ENCODE data around the gene METTL24.

Gene METTL24

DNA sequence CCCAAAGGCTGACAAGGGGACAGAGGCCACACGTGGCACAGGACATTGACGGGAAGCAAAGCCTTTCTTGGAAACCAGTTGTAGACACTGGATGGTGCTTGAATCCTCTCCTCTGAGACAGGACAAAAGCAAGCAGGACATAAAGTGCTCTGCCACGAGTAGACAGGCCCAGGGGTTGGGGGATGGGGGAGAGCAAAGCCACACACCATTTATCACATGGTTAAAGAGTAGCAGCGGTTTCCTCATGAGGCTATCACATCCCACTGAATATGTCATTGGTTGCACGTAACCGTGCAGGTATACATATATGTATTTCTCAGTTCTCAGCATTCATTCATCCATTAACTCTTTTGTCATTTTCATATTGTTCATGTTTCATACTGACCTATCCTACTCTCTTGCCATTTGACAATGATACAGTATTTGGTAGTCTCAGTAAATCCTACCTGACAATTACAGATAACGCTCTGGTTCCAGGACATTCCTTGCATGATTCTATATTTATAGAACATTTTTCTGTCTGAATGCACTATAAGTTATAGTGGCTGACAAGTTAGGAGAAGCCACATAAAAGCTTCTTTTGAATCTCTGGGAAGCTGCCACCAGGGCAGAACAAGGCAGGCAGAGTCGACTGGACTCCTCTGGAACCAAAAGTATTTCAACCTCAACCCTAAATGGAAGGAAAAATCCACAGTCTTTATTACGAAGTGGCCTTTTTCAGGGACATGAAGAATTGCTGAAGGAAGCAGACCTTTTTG is 23.5 kb downstream of the METTL24 start:
- DNase-seq (ENCODE audit: extremely low read depth, insufficient read length) = no peak
- Histone ChIP-seq H3K27me3 (replicated peaks; ENCODE audit: control insufficient read depth, insufficient read depth, low read length) (no peaks in the 10 kb centered on the region; the same call in 1 of the 2 replicates), H3K4me3 (replicated peaks; ENCODE audit: low read depth, low read length) (no peak overlapping the region), H3K36me3 (ENCODE audit: control insufficient read depth, insufficient read depth, low read length) (no peaks in the 10 kb centered on the region)
- TF ChIP-seq, protein P1, sequence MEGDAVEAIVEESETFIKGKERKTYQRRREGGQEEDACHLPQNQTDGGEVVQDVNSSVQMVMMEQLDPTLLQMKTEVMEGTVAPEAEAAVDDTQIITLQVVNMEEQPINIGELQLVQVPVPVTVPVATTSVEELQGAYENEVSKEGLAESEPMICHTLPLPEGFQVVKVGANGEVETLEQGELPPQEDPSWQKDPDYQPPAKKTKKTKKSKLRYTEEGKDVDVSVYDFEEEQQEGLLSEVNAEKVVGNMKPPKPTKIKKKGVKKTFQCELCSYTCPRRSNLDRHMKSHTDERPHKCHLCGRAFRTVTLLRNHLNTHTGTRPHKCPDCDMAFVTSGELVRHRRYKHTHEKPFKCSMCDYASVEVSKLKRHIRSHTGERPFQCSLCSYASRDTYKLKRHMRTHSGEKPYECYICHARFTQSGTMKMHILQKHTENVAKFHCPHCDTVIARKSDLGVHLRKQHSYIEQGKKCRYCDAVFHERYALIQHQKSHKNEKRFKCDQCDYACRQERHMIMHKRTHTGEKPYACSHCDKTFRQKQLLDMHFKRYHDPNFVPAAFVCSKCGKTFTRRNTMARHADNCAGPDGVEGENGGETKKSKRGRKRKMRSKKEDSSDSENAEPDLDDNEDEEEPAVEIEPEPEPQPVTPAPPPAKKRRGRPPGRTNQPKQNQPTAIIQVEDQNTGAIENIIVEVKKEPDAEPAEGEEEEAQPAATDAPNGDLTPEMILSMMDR (IDR thresholded peaks at IDR 0.05; ENCODE audit: insufficient read depth, low read length, poor library complexity, severe bottlenecking) = no peak

DNA sequence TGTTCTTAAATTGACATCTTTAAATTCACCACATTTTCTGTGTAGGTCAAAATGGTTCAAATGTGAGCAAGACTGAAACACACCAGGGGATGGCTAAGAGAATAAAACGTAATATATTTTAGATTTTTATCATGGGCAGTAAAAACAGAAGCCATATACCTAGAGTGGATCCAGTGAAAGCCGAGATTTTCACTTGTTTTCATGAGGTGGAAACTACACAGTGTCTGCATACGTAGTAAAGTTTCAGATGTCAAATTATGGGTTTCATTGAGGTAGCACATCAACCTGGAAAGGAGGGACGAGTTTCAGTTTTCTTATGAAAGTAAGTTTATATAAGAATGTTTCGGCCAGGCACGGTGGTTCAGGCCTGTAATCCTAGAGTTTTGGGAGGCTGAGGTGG is 25.9 kb downstream of the METTL24 start:
- no peak for DNase-seq (ENCODE audit: extremely low read depth, insufficient read length)
- TF ChIP-seq, protein P1 (IDR thresholded peaks at IDR 0.05; ENCODE audit: insufficient read depth, low read length, poor library complexity, severe bottlenecking) = no peak
- Histone ChIP-seq H3K36me3 (ENCODE audit: control insufficient read depth, insufficient read depth, low read length) (no peaks in the 10 kb centered on the region), H3K4me3 (replicated peaks; ENCODE audit: low read depth, low read length) (no peak overlapping the region), H3K27me3 (replicated peaks; ENCODE audit: control insufficient read depth, insufficient read depth, low read length) (peaks cover 2% of the 10 kb centered on the region; the same call in 1 of the 2 replicates)

DNA sequence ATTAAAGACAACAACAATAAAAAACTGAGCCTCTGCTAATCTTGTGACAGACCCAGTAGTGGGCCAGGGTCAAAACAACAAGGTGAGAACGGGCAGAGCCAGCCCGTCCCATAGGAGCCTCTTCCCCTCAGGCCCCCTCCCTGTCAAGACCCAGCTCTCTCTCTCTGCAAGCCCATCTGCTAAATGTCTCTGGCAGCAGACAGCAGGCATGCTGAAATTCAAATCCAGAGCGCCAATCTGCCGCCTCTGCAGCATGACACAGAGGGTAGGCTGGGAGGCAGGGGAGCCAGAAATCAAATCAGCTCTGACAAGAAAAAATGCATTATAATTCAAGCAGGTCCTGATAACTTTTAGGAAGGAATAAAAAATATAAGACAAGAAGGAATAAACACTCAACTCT is 26.3 kb downstream of the METTL24 start:
- H3K27me3 ChIP-seq (replicated peaks; ENCODE audit: control insufficient read depth, insufficient read depth, low read length) = peaks cover 2% of the 10 kb centered on the region; the same call in 1 of the 2 replicates
- TF ChIP-seq, protein P1 (IDR thresholded peaks at IDR 0.05; ENCODE audit: insufficient read depth, low read length, poor library complexity, severe bottlenecking) = no peak
- no peak for DNase-seq (ENCODE audit: extremely low read depth, insufficient read length)

DNA sequence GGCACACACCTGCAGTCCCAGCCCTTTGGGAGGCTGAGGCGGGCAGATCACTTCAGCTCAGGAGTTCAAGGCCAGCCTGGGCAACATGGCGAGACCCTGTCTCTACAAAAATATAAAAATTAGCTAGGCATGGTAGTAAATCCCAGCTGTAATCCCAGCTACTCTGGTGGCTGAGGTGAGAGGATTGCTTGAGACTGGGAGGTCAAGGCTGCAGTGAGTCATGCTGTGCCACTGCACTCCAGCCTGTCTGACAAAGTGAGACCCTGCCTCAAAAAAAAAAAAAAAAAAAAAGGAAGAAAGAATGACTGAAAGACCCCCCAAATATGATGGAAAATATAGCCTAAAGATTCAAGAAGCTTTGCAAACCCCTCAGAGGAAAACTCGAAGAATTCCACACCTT is 26.8 kb downstream of the METTL24 start:
- DNase-seq (ENCODE audit: extremely low read depth, insufficient read length) = no peak
- TF ChIP-seq, protein P1 (IDR thresholded peaks at IDR 0.05; ENCODE audit: insufficient read depth, low read length, poor library complexity, severe bottlenecking) = no peak
- H3K4me3 ChIP-seq (replicated peaks; ENCODE audit: low read depth, low read length) = no peak overlapping the region
- H3K27me3 ChIP-seq (replicated peaks; ENCODE audit: control insufficient read depth, insufficient read depth, low read length) = peaks cover 2% of the 10 kb centered on the region; the same call in 1 of the 2 replicates
- no peaks in the 10 kb centered on the region for H3K36me3 ChIP-seq (ENCODE audit: control insufficient read depth, insufficient read depth, low read length)

More for the DNA sequence above, 26.3 kb downstream of the METTL24 start:
- H3K36me3 ChIP-seq (ENCODE audit: control insufficient read depth, insufficient read depth, low read length) = no peaks in the 10 kb centered on the region
- H3K4me3 ChIP-seq (replicated peaks; ENCODE audit: low read depth, low read length) = no peak overlapping the region

DNA sequence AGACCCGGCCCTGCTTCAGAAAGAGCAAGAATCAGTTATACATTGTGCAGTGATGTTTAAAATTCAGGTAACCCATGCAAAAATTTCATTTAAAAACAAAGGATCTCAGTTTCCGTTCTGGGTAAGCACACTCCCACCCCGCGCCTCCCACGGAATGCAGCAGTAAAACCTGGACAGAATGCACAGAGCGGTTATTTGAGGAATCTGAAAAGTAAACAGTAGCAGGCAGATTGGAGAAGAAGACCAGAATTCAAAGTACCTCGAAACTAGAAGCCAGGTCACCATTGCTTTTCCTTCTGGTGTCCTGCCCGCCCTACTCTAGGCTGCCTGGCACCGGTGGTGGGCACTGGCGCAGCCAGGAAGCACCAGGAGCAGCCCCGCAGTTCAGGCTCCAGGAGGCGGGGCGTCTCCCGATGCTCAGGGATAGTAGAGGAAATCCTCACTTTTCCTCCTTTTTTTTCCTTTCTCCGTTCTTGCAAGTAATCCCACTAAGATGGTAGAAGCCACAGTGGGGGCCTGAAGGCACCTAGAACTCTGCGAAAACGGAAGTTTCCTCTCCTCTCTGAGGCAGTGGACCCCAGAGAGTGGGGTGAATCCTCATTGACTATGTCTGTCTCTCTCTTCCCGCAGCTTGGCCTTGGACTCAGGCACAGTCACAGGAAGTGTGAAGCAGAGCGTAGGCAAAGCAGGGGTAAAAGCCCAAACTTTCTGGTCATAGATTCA is 28.3 kb downstream of the METTL24 start:
- no peak for DNase-seq (ENCODE audit: extremely low read depth, insufficient read length)
- no peaks in the 10 kb centered on the region for H3K36me3 ChIP-seq (ENCODE audit: control insufficient read depth, insufficient read depth, low read length)
- no peak overlapping the region for H3K4me3 ChIP-seq (replicated peaks; ENCODE audit: low read depth, low read length)
- TF ChIP-seq, protein P1 (IDR thresholded peaks at IDR 0.05; ENCODE audit: insufficient read depth, low read length, poor library complexity, severe bottlenecking) = no peak
- H3K27me3 ChIP-seq (replicated peaks; ENCODE audit: control insufficient read depth, insufficient read depth, low read length) = peaks cover 2% of the 10 kb centered on the region; the same call in 1 of the 2 replicates
